GM12872 (cell line): Measurements from ENCODE around the gene DNASE1L1.

Experiments used
- TF ChIP-seq, protein P1 (sequence below): IDR thresholded peaks from 3 replicates; pipeline ENCODE4 v1.5.1; 2011; ENCODE audit warnings: low read depth, mild to moderate bottlenecking, low read length, moderate library complexity; ENCODE audit not compliant: insufficient read depth

The DNASE1L1 gene

GRCh38 chrX:154352012-154352401, 57.0 kb downstream of the DNASE1L1 start:
- TF ChIP-seq, protein P1, sequence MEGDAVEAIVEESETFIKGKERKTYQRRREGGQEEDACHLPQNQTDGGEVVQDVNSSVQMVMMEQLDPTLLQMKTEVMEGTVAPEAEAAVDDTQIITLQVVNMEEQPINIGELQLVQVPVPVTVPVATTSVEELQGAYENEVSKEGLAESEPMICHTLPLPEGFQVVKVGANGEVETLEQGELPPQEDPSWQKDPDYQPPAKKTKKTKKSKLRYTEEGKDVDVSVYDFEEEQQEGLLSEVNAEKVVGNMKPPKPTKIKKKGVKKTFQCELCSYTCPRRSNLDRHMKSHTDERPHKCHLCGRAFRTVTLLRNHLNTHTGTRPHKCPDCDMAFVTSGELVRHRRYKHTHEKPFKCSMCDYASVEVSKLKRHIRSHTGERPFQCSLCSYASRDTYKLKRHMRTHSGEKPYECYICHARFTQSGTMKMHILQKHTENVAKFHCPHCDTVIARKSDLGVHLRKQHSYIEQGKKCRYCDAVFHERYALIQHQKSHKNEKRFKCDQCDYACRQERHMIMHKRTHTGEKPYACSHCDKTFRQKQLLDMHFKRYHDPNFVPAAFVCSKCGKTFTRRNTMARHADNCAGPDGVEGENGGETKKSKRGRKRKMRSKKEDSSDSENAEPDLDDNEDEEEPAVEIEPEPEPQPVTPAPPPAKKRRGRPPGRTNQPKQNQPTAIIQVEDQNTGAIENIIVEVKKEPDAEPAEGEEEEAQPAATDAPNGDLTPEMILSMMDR = no peak
